Mesendoderm (in vitro differentiated cells): ENCODE results near the gene TBC1D8B.

ENCODE experiments used
- DNase-seq: peaks from one replicate; pipeline ENCODE4 v3.0.0; 2013
- H2AK5ac ChIP-seq: 2 replicates; pipeline ENCODE4 v1.6.1; 2013; ENCODE audit warnings: low read length, inconsistent platforms
- H2BK120ac ChIP-seq: 2 replicates; pipeline ENCODE4 v1.6.1; 2013; ENCODE audit warnings: low read depth, mild to moderate bottlenecking, low read length, moderate library complexity, mixed read lengths
- H2BK15ac ChIP-seq: replicated peaks from 2 replicates; pipeline ENCODE4 v1.6.1; 2013; ENCODE audit warnings: low read depth, mild to moderate bottlenecking, moderate library complexity
- H2BK5ac ChIP-seq: 2 replicates; pipeline ENCODE4 v1.6.1; 2013; ENCODE audit warnings: low read length, inconsistent platforms
- H3K18ac ChIP-seq: 2 replicates; pipeline ENCODE4 v1.6.1; 2013; ENCODE audit warnings: mild to moderate bottlenecking, low read length, mixed read lengths
- H3K23ac ChIP-seq: one replicate; pipeline ENCODE4 v1.6.1; 2013; ENCODE audit warnings: low read length
- H3K27ac ChIP-seq: 2 replicates; pipeline ENCODE4 v1.5.1; 2013; ENCODE audit warnings: low read depth, mild to moderate bottlenecking, inconsistent platforms, low read length, moderate library complexity
- H3K27me3 ChIP-seq: 2 replicates; pipeline ENCODE4 v1.6.1; 2013; ENCODE audit warnings: low read length, control low read depth, mild to moderate bottlenecking, inconsistent platforms; ENCODE audit not compliant: insufficient read depth, poor library complexity
- H3K36me3 ChIP-seq: 2 replicates; pipeline ENCODE4 v1.6.1; 2013; ENCODE audit warnings: low read length, inconsistent platforms; ENCODE audit not compliant: control insufficient read depth, insufficient read depth
- H3K4ac ChIP-seq: one replicate; pipeline ENCODE4 v1.6.1; 2013; ENCODE audit warnings: low read depth, mild to moderate bottlenecking, low read length, moderate library complexity
- H3K4me1 ChIP-seq: 2 replicates; pipeline ENCODE4 v1.6.1; 2013; ENCODE audit warnings: low read depth, low read length, inconsistent platforms; ENCODE audit not compliant: control insufficient read depth
- H3K4me2 ChIP-seq: 2 replicates; pipeline ENCODE4 v1.6.1; 2013; ENCODE audit warnings: low read length
- H3K4me3 ChIP-seq: 2 replicates; pipeline ENCODE4 v1.5.1; 2013; ENCODE audit warnings: mild to moderate bottlenecking, low read length
- H3K56ac ChIP-seq: one replicate; pipeline ENCODE4 v1.6.1; 2013; ENCODE audit warnings: low read length
- H3K79me1 ChIP-seq: 2 replicates; pipeline ENCODE4 v1.6.1; 2013; ENCODE audit warnings: low read length, inconsistent platforms
- H3K79me2 ChIP-seq: 2 replicates; pipeline ENCODE4 v1.6.1; 2013; ENCODE audit warnings: mild to moderate bottlenecking, low read length; ENCODE audit not compliant: control insufficient read depth, insufficient read depth
- H3K9ac ChIP-seq: 2 replicates; pipeline ENCODE4 v1.6.1; 2013; ENCODE audit warnings: low read length, inconsistent platforms
- H4K5ac ChIP-seq: one replicate; pipeline ENCODE4 v1.6.1; 2013; ENCODE audit warnings: low read length
- H4K8ac ChIP-seq: one replicate; pipeline ENCODE4 v1.6.1; 2013; ENCODE audit warnings: low read depth, mild to moderate bottlenecking, control low read depth, low read length, moderate library complexity
- WGBS: extraction: QIAGEN DNeasy Blood & Tissue Kit; methylation state at CpG from one replicate; pipeline ENCODE4 v1.1.7; 2013; ENCODE audit warnings: low lambda C conversion rate, missing lambda C conversion rate; ENCODE audit not compliant: insufficient coverage; ENCODE audit errors: extremely low coverage; 5-methylcytosine and 5-hydroxymethylcytosine counted together

The TBC1D8B gene

DNA sequence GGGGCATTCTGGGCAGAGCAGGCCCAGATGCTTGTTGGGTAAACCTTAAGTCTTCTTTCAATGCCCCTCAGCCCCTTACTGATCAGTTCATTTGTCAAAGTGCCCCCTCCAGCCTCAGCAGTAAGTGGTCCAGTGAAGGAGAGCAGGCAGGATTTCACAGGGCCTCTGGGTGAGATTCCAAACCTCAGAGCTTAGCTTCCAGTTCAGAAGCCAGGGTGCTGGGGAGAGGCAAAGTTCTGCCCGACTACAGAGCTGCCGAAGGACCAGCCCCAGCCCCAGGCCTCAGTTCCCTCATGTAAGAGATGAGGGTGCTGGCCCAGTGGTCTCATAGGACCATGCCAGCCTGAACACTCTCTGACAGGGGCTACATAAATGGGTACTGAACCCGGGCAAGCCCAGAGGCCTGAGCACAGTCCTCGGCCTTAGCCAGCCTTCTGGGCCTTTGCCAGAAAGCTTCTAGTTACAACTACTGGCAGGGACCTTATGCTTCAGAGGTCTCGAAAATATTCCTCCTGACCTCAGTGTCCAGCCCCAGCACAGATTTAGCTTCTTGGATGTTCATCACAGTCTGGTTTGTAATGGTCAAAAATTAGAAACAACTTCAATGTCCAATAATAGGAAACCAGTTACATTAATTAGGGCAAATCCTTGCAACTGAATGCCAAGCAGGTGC, 101.5 kb downstream of the TBC1D8B start:
- no peak overlapping the region for H3K9ac ChIP-seq
- H3K79me2 ChIP-seq: no peaks in the 10 kb centered on the region
- no peak overlapping the region for H4K8ac ChIP-seq
- H3K18ac ChIP-seq: no peak overlapping the region
- no peaks in the 10 kb centered on the region for H3K4me1 ChIP-seq
- no peak for DNase-seq
- no peak overlapping the region for H3K56ac ChIP-seq
- H3K79me1 ChIP-seq: no peaks in the 10 kb centered on the region
- H3K36me3 ChIP-seq: no peaks in the 10 kb centered on the region
- no peak overlapping the region for H3K4me2 ChIP-seq
- H2BK120ac ChIP-seq: peak overlapping the region; percentile 6
- no CpG with 5 or more reads among the region's 5 CpGs for WGBS
- H2BK15ac ChIP-seq: no peak overlapping the region
- H3K4ac ChIP-seq: no peak overlapping the region
- H3K23ac ChIP-seq: no peak overlapping the region
- no peak overlapping the region for H2AK5ac ChIP-seq
- H3K27ac ChIP-seq: no peak overlapping the region
- no peak overlapping the region for H4K5ac ChIP-seq
- no peak overlapping the region for H2BK5ac ChIP-seq
- H3K4me3 ChIP-seq: no peak overlapping the region
- no peaks in the 10 kb centered on the region for H3K27me3 ChIP-seq

DNA sequence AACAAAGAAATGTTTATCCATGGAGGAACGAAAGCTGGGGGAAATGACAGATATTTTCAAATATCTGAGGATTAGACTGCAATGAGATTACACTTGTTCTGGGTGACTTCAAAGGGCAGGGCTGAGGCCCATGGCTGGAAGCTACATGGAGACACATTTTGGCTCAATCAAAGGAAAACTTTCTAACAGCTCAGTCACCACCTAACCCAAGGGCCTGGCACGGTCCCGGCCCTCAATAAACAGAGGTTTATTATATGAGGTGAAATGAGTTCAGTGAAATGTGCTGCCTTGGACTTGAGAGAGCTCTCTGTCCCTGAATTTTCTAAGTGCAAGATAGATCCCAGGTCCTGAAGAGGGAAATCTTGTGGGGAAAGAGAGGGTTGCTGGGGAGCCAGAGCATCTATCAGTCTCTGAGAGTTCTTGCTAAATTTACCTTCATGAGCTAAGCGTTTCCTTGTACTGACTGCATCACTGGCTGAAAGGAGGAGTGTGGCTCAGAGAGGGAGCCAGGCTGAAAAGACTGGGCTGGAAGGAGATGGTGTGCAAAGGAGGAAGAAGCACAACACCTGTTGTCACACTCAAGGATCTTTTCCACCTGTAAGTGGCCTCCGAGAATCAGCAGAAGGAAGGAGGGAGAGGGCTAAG, 102.7 kb downstream of the TBC1D8B start:
- Histone ChIP-seq H3K4me1 (no peaks in the 10 kb centered on the region), H2BK5ac (no peak overlapping the region), H3K23ac (no peak overlapping the region), H3K4me3 (no peak overlapping the region), H3K27me3 (no peaks in the 10 kb centered on the region), H3K79me1 (no peaks in the 10 kb centered on the region), H3K9ac (no peak overlapping the region), H4K5ac (no peak overlapping the region), H3K27ac (no peak overlapping the region), H3K4me2 (no peak overlapping the region), H4K8ac (no peak overlapping the region), H3K36me3 (no peaks in the 10 kb centered on the region), H3K18ac (no peak overlapping the region), H3K4ac (no peak overlapping the region), H3K79me2 (no peaks in the 10 kb centered on the region), H2BK120ac (no peak overlapping the region), H3K56ac (no peak overlapping the region), H2AK5ac (no peak overlapping the region), H2BK15ac (no peak overlapping the region)
- no CpG with 5 or more reads among the region's 5 CpGs for WGBS
- no peak for DNase-seq

DNA sequence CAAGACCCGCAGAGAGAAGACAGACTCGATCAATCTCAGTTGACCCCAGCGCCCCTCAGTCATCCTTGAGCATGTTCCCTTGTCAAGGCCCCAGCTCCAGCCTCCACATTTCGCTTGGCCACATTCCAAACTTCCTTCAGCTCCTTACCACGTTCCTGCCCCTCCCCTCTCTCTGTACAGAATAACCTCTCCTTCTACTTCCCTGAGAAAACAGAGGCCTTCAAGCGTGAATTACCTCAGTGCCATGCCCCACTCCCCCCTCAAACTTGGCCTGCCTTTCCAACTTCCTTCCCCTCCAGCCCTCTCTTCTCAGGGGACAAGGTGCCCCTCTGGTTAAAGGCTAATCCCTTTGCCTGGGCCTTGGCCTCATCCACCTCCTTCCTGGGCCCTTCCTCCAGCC, 103.9 kb downstream of the TBC1D8B start:
- no peak overlapping the region for H3K56ac ChIP-seq
- H3K18ac ChIP-seq: no peak overlapping the region
- no peak overlapping the region for H2AK5ac ChIP-seq
- no CpG with 5 or more reads among the region's 6 CpGs for WGBS
- H3K27me3 ChIP-seq: no peaks in the 10 kb centered on the region
- no peak for DNase-seq
- H3K4ac ChIP-seq: no peak overlapping the region
- H3K4me3 ChIP-seq: no peak overlapping the region
- H3K27ac ChIP-seq: no peak overlapping the region
- no peak overlapping the region for H3K9ac ChIP-seq
- no peak overlapping the region for H2BK15ac ChIP-seq
- H3K4me1 ChIP-seq: no peaks in the 10 kb centered on the region
- no peak overlapping the region for H3K23ac ChIP-seq
- no peak overlapping the region for H2BK5ac ChIP-seq
- H3K36me3 ChIP-seq: no peaks in the 10 kb centered on the region
- no peak overlapping the region for H2BK120ac ChIP-seq
- H4K5ac ChIP-seq: no peak overlapping the region
- H4K8ac ChIP-seq: no peak overlapping the region
- H3K79me1 ChIP-seq: no peaks in the 10 kb centered on the region
- no peaks in the 10 kb centered on the region for H3K79me2 ChIP-seq
- H3K4me2 ChIP-seq: no peak overlapping the region

DNA sequence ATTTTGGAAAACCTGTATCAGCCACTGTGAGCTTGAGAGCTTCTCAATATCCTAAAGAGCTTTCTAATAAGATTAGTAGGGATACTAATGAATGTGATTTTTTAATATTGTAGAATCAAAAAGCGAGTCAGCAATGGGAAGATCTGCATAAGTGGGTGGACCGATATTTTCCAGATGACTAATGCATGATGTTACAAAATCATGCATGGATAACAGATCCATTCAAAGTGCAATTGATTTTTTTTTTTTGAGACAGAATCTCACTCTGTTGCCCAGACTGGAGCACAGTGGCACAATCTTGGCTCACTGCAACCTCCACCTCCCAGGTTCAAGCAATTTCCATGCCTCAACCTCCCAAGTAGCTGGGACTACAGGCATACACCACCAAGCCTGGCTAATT, 110.4 kb downstream of the TBC1D8B start:
- no peak overlapping the region for H3K18ac ChIP-seq
- H4K8ac ChIP-seq: no peak overlapping the region
- H3K4me3 ChIP-seq: no peak overlapping the region
- H3K27me3 ChIP-seq: no peaks in the 10 kb centered on the region
- no peak overlapping the region for H3K4me2 ChIP-seq
- H3K56ac ChIP-seq: no peak overlapping the region
- H2BK5ac ChIP-seq: no peak overlapping the region
- H3K79me1 ChIP-seq: no peaks in the 10 kb centered on the region
- H3K23ac ChIP-seq: no peak overlapping the region
- no peak overlapping the region for H2BK15ac ChIP-seq
- no peaks in the 10 kb centered on the region for H3K36me3 ChIP-seq
- H3K79me2 ChIP-seq: no peaks in the 10 kb centered on the region
- no peaks in the 10 kb centered on the region for H3K4me1 ChIP-seq
- DNase-seq: no peak
- H2BK120ac ChIP-seq: no peak overlapping the region
- H3K9ac ChIP-seq: no peak overlapping the region
- no peak overlapping the region for H3K4ac ChIP-seq
- WGBS: no CpG with 5 or more reads among the region's 2 CpGs
- H2AK5ac ChIP-seq: no peak overlapping the region
- no peak overlapping the region for H3K27ac ChIP-seq
- no peak overlapping the region for H4K5ac ChIP-seq

DNA sequence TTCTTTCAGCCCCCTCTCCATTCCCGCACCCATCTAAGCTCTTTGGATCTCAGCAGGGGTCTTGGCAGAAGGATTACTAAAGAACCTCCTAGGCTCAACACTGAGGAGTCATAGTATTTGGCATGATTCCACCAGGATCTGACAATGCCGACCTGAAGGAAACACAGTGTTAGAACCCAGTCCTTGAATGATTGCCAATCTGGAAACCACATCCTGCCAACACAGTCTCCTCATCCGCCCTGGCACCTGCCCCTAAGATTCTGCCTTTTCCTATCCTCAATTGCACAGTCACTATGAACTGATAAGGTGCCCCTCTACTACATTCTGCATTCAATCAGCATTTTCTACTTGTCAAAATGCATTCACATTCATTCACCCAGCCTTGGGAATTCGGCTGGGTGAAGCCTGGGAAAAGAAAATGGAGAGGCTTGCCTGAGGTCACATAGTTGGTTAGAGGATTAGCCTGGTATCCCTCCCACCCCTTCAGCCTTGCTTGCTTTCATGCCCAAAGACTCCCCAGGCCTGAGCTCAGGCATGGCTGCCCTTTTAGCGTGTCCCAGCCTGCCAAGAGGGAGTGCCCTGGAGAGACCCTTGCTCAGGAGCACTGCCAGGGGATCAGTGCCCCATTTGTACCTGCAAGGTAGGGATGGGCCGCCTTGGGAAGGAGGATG, 115.5 kb downstream of the TBC1D8B start:
- H3K4me1 ChIP-seq: no peaks in the 10 kb centered on the region
- H3K27ac ChIP-seq: no peak overlapping the region
- H3K9ac ChIP-seq: no peak overlapping the region
- no peaks in the 10 kb centered on the region for H3K27me3 ChIP-seq
- WGBS: no CpG with 5 or more reads among the region's 6 CpGs
- H3K56ac ChIP-seq: no peak overlapping the region
- no peak overlapping the region for H4K8ac ChIP-seq
- no peak overlapping the region for H2BK15ac ChIP-seq
- no peaks in the 10 kb centered on the region for H3K36me3 ChIP-seq
- H3K4me2 ChIP-seq: no peak overlapping the region
- H3K18ac ChIP-seq: no peak overlapping the region
- H2AK5ac ChIP-seq: no peak overlapping the region
- no peak overlapping the region for H3K4me3 ChIP-seq
- no peak overlapping the region for H4K5ac ChIP-seq
- no peak overlapping the region for H3K23ac ChIP-seq
- no peaks in the 10 kb centered on the region for H3K79me2 ChIP-seq
- no peaks in the 10 kb centered on the region for H3K79me1 ChIP-seq
- H2BK5ac ChIP-seq: no peak overlapping the region
- H3K4ac ChIP-seq: no peak overlapping the region
- H2BK120ac ChIP-seq: no peak overlapping the region
- DNase-seq: no peak
